ENCODE data around the gene EVA1A. TPM values are rescaled to one million over a fixed set of nuclear protein-coding genes. Genes with fewer than 3 reads are reported as not detected.

Gene EVA1A
- total RNA-seq, 4 donors from 2014 or later: 0.46 to 1.3 (median 0.50) TPM; not detected in 1

- DNase-seq (ENCODE audit: low spot score) (no peak), ATAC-seq (ENCODE audit: low FRiP score) (no peak)
- no peak for TF ChIP-seq CTCF (IDR thresholded peaks at IDR 0.05)
These were observed 17.3 kb downstream of the EVA1A start for GRCh38 chr2:75543446-75543845.

GRCh38 chr2:75541430-75541829 lies 19.3 kb downstream of the EVA1A start:
- no peak for TF ChIP-seq CTCF (IDR thresholded peaks at IDR 0.05)
- DNase-seq (ENCODE audit: low spot score) (no peak), ATAC-seq (ENCODE audit: low FRiP score) (no peak)

- ATAC-seq (ENCODE audit: low FRiP score) (no peak), DNase-seq (ENCODE audit: low spot score) (no peak)
- no peak for TF ChIP-seq CTCF (IDR thresholded peaks at IDR 0.05)
These were observed 19.7 kb downstream of the EVA1A start for GRCh38 chr2:75540994-75541393.

GRCh38 chr2:75539955-75540716 lies 20.6 kb downstream of the EVA1A start:
- no peak for DNase-seq (ENCODE audit: low spot score)
- no peak for TF ChIP-seq CTCF (IDR thresholded peaks at IDR 0.05)
- ATAC-seq (ENCODE audit: low FRiP score): no peak

- no peak for TF ChIP-seq CTCF (IDR thresholded peaks at IDR 0.05)
- ATAC-seq (ENCODE audit: low FRiP score): no peak
- no peak for DNase-seq (ENCODE audit: low spot score)
These were observed 21.9 kb downstream of the EVA1A start for GRCh38 chr2:75538521-75539490.

GRCh38 chr2:75537658-75538057 lies 23.1 kb downstream of the EVA1A start:
- no peak for DNase-seq (ENCODE audit: low spot score)
- no peak for TF ChIP-seq CTCF (IDR thresholded peaks at IDR 0.05)
- ATAC-seq (ENCODE audit: low FRiP score): no peak
